GM03348 (cell line): ENCODE measurements around the gene TRPM3.

Experiments
- DNase-seq: peaks from one replicate; pipeline ENCODE4 v3.0.0; 2012; ENCODE audit warnings: low spot score

Gene TRPM3

GRCh38 chr9:70578720-70579119, 542.7 kb downstream of the TRPM3 start:
- DNase-seq = no peak

DNA sequence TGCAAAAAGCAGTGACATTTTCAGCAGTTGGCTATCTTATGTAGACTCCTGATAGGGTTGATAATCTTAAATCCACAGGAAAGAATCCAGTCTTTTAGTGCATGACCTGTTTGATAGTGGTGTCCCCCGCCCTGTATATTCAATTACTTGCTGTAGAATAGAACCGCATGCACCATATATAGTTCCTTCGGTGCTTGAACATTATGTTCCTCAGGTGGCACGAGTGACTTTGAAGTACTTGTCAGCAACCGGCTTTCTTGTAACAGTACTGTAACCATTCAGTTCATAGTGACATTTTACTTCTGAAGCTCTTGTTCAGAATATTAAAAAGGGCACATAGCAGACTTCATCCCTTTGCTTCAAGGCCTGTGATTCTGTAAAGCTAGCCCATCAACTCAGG, 543.8 kb downstream of the TRPM3 start:
- DNase-seq = no peak

- no peak for DNase-seq
Measured at GRCh38 chr9:70576116-70576515, 545.3 kb downstream of the TRPM3 start.

DNA sequence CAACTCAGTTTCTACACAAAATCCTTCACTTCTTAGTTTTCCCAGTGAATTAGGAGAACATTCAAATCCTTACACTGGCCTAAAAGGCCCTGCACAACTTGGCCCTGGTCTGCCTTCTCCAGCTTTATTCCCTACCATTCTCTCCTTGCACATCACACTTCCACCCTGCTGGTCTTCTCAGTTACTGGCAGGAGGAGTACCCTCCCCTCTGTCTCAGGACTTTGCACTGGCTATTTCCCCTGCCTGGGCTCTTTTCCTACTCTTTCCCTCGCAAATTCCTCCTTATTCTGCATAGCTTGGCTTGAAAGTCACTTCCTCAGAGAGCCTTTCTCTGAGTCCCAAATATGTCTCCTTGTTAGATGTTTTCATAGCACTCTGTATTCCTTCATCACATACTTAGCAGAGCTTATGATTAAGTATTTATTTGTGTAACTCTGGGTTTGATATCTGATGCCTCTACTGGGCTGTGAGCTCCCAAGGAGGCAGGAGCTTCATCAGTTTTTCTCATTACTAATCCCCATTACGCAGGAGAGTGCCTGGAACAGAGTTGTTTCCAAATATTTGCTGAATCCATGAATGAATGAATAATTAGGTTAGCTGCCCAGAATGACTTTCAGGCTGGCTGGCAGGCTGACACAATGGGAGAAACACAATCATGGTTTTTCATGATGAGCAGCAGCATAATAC, 547.1 kb downstream of the TRPM3 start:
- peak; percentile 47 for DNase-seq

DNA sequence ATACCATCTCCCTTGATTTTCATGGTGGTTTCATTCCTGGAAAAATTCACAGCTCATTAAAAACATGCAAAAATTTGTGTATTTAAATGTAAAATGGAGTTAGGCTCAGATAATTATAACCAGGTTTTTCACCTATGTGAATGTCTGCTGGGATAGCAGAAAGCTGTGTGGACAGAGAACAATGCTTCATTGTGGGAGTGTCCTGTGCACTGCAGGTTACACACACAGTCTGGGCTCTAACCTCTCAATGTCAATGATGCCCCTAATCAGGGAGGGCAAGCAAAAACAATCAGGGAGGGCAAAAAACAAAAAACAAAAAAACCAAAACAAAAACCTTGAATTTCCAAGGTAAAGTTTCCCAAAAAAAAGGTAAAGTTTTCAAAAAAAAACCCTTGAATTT, 548.1 kb downstream of the TRPM3 start:
- no peak for DNase-seq

DNA sequence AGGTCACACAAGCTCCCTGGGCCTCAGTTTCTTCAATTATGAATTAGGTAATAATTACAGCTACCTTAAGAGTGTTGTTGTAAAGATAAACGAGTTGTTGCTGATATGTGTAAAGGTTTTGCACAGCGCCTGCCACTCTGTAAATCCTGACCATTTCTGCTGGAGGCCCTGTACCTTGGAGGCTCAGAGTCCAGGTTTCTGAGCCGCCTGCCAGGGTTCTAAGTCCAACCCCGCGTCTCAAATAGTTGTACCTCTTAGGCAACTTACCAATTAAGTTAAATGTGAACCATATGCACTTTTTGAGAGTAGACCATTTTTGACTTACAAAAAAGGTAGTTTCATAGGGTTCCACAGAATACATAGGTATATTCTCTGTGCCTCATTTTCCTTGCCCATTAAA, 550.2 kb downstream of the TRPM3 start:
- no peak for DNase-seq

GRCh38 chr9:70569791-70570190, 551.6 kb downstream of the TRPM3 start:
- no peak for DNase-seq

- no peak for DNase-seq
Measured at GRCh38 chr9:70569070-70569772, 552.2 kb downstream of the TRPM3 start.

- no peak for DNase-seq
Measured at GRCh38 chr9:70567511-70567910, 553.9 kb downstream of the TRPM3 start.

GRCh38 chr9:70566751-70567150, 554.7 kb downstream of the TRPM3 start:
- no peak for DNase-seq

DNA sequence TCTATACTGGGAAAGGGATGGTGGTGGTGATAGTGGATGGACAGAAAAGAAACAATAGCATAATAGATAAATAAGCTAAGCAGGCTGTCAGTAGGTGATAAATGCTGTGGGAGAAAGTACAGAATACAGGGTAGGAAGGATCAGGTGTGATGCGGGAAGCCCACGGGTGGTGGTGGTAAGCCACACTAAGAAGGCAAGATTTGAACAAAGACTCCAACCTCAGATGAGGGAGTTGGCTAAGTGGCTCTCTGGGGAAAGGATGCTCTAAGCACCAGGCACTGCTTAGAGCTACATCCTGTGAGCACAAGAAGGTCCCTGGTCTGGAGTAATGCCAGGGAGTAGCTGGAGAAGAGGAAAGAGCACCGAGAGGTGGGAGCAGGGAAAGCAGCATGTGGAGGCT, 555.4 kb downstream of the TRPM3 start:
- DNase-seq = no peak

DNA sequence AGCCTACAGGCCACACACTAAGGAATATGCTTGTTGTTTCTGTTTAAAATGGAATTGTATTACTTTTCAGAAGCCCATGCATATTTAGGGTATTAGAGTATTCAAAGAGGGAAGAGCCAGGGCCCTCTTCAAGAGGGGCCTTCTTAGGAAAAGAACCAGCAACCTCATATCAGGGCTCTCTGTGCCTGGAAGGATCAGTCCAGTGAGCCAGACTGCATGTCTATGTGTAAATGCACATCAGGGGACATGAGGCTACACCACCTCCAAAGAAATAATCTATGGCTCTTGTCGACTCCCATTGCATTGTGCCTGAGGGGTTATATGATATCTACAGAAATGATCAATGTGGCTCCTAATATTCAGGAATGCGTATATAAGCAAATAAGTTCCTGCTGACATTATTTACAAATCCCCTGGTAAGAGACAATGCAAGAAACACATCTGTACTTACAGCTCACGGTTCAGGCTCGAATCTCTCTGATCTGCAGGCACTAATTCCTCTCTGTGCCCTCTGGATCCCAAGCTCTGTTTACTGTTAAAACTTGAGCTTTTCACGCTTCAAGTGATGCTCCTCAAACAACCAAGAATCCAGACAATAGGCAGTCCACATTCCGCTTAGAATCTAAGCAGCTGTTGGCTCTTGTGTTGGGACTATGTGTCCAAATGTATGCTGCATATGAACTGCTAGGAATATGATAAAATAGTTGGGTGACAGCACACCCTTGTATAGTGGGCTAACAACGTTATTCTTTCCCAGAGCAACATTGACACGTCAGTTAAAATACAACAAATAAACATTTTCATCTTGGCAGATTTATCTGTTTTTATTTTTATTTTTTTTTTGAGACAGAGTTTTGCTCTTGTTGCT, 556.7 kb downstream of the TRPM3 start:
- DNase-seq = no peak

DNA sequence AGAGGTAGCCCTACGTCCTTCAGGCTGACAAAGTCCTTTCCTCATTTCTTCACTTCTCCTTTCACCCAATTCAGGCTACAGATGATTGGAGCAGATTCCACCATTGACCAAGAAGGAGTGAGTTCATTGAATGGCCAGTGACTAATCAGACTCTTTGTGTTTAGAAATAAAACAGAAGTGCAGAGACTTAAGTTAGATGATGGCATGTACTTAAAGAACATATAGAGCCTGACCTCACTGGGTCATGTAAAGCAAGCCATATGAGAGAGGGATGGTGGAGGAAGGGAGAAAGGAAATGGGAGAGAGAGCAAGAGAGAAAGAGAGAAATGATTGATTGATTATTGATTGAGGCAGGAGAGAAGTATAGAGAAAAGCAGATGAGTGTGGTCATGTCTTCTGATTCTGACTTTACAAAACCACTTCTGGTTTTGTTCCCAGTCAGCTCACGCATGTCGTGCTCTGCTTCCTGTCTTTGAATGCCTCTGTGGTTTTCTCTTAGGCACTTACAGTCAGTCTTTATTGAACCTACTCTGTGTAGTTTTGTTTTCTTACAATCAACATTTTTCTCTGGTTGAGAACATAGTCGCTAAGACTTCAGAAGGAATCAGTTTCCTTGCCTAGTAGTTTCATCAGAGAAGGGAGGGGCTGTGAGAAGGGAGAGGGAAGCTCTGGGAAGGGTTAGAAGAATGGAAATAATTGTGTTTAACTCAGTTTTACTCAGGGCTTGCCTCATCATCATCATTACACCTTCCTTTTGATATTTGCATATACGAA, 557.8 kb downstream of the TRPM3 start:
- DNase-seq = peak; percentile 40

DNA sequence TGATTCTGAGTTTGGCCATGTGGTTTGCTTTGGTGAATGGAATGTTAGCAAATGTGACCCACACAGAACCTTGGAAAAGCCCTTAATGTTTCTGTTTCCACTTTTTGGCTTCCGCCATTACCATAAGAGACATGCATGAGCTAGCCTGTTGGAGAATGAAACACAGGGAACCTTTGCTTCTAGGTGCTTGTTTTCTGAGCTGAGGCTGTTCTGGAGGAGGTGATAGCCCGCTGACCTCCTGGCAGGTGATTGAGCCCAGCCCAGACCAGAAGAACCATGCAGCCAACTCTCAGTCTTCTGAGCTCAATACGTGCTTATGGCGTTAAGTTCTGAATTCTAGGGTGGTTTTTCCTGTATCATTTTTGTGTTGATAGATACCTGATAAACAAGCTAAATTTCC, 558.4 kb downstream of the TRPM3 start:
- no peak for DNase-seq

DNA sequence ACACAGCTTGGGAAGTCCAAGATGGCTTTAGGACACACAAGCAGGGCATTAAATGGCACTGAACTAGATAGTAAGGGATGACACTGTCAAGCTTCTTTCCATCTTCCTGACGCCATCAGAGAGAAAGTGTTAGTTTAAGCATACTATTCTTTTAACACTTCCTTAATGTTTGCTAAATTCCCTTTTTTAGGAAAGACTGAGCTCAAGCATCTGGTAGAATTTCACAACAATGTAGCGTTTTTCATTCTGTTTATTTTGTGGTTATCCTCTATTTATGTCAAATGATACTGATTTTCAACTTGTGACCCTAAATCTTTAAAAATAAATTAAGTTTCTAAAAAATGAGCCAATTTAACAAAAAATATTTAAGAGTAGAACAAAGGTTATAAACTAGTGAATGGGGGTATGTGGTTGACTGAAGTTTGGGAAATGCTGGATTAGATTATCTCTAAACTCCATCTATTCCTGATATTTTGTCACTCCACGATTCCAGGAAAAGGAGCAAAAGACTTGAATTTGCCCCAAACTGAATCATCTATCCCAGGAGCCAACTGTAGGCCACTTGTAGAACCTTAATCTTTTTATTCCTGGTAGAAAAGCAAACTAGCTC, 559.5 kb downstream of the TRPM3 start:
- DNase-seq = no peak

GRCh38 chr9:70561111-70561510, 560.3 kb downstream of the TRPM3 start:
- DNase-seq = no peak

DNA sequence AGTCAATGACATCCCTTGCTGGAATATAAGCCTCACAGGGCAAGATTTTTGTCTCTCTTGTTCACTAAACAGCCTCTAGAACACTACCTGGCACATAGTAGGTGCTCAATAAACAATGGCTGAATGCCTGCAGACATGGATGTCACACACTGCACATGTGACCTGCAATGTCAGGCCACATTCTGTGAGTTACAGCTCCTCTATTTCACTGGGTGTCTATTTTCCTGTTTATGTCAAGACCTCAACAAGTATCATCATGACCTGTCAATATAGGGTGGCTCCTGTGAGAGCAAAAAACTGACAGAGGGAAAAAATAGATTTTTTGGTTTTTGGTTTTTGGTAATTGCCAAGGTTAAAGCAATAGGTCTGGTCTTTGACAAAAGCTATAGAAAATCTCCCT, 562.3 kb downstream of the TRPM3 start:
- no peak for DNase-seq

GRCh38 chr9:70557661-70558369, 563.6 kb downstream of the TRPM3 start:
- DNase-seq = no peak

- DNase-seq = no peak
Measured at GRCh38 chr9:70556771-70557170, 564.6 kb downstream of the TRPM3 start.

DNA sequence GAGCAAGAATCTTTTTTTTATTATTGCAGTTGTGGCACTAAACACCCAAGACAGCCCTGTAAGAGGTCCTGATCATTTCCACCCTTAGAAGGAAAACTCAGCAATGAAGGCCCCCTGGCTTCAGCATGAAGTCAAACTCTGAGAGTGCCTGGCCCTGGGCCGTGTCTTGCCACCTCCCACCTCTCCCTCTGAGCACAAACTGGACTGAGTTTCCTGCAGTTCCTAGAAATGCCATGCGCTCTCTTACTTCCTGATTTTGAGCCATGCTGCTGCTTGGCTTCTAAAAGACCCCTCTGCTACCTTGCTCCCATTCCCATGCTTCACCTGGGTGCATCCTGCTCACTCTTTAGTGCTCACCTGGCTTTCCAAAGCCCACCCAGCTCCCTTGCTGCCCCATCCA, 566.5 kb downstream of the TRPM3 start:
- DNase-seq = no peak
